NCI-H2227 treated with DMSO at 0.1 percent for 48 hours (cell line): ENCODE results near the gene PALLD.

ENCODE experiments used
- DNase-seq: peaks from one replicate; lab custom pipeline; 2025; lab: John Stamatoyannopoulos, UW

The PALLD gene

GRCh38 chr4:168765322-168765721 is 268.5 kb downstream of the PALLD start:
- no peak for DNase-seq

DNA sequence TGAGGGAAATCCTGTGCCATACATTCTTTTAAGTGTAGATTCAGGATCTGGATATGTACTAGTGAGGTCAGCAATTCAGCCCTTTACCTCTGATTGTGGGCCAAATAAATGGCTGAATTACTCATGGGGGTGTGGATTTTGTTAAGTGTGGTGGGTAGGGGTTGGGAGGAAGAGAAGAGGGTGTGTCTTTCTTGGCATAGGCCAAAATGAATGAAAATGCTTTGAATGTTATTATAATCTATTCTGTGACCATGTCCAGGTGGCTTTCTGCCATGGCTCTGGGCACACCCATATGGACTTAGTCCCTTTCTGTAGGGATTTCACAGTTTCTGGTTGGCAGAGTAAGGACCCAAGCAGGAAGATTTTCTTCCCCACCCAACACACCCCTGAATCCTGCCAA is 268.9 kb downstream of the PALLD start:
- no peak for DNase-seq

DNA sequence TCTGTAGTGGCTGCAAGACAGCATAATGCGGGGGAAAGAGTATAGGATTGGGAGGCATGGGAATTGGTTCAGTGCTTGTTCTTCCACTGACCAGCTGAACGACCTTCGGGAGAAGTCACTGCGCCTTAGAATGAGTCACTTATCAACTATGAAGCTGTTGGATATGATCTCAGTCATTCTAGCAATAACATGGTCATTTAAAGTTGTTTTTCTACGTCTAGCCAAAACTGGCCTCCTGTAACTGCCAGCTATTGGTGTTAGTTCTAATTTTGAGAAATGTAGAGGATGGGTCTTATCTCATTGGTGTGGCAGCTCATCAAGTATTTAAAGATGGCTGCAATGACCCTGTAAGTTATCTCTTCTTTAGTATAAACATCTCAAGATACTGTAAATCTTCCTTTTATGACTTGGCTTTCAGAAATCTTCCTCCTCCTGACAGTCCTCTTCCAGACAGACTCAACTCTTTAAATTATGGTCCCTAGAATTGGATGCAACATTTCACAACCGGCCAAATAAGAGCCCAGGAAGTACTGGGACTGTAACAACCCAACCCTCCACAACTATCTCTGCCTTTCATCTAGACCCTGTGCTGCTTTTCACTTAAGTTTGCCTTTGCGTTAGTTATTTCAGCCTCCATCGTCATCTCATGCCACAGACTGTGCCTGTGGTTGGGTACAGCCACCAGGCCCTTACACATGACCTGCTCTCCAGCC is 269.9 kb downstream of the PALLD start:
- no peak for DNase-seq

DNA sequence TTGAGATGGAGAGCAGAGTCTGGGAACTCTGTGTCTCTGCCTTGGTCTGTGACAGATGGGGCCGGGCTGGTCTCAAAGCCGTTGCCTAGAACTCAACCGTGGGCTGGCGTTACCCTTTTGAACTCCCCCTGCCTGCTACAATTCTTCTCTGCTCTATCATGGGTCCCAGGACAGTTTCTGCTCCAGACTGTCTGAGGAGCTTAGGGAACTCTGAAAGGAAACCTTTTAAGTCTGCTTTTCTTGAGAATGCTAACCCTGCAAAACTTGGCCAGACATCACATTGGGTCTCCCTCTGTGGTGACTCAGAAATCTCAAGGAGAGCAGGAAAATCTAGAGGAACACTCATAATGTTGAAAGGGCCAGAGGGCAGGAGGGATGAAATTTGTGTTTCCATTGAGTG is 272.6 kb downstream of the PALLD start:
- DNase-seq = no peak

DNA sequence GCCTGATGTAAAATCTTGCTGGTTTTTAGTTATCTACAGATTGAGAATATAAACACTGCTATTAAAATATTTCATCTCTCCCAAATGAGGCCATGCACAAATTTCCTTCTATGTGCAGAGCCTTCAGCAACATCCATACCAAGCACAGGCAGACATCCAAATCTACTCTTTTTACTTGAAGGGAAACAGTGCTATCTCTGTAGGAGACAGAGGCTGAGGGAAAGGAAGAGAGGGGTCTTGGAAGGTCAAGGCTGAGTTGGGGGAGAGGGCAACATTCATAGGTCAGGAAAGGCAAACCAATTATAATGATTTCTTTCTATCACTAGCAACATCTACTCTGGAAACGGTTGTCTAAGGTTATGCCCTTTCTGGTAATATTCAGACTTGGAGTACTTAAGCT is 273.0 kb downstream of the PALLD start:
- DNase-seq = no peak

DNA sequence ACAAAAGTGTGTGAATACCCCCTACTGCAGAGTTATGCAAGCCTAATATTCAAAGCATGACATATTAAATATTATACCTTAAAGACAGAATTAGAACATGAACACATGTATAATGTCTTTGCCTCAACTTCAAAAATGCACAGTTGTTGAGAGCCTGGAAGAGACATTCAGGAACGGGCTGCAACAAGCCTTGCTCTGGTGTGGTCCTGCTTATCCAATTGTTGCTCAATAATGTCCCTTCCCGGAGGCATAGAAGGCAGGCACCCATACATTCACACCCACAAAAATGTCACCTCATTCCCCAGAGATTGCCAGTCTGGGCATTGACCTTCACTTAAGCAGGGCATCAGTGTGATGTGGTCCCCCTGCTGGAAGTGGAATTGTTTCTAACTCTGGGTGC is 274.4 kb downstream of the PALLD start:
- DNase-seq = no peak

GRCh38 chr4:168773388-168774195 is 276.7 kb downstream of the PALLD start:
- no peak for DNase-seq

GRCh38 chr4:168776382-168776781 is 279.5 kb downstream of the PALLD start:
- no peak for DNase-seq

- no peak for DNase-seq
These were observed 280.6 kb downstream of the PALLD start for GRCh38 chr4:168777277-168777965.

DNA sequence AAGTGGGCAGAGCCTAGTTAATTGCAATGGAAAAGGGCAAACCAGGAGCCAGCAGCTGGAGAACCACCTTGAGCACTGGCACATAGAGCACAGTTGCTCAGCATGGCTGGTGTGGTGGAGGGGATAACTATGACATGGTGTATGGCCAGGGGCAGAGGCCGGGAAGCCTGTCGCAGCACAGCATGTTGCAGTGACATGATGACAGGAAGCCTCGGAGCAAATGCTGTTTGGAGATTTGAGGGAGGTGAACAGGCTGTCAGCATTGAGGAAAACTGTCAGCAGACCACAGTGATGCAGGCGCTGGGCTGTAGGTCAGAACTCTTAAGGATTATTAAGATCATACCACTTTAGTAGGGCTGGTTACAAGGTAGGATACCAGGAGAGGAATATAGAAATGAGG is 284.5 kb downstream of the PALLD start:
- no peak for DNase-seq

- DNase-seq = no peak
These were observed 285.1 kb downstream of the PALLD start for GRCh38 chr4:168781926-168782325.

- DNase-seq = no peak
These were observed 285.6 kb downstream of the PALLD start for GRCh38 chr4:168782439-168782838.

DNA sequence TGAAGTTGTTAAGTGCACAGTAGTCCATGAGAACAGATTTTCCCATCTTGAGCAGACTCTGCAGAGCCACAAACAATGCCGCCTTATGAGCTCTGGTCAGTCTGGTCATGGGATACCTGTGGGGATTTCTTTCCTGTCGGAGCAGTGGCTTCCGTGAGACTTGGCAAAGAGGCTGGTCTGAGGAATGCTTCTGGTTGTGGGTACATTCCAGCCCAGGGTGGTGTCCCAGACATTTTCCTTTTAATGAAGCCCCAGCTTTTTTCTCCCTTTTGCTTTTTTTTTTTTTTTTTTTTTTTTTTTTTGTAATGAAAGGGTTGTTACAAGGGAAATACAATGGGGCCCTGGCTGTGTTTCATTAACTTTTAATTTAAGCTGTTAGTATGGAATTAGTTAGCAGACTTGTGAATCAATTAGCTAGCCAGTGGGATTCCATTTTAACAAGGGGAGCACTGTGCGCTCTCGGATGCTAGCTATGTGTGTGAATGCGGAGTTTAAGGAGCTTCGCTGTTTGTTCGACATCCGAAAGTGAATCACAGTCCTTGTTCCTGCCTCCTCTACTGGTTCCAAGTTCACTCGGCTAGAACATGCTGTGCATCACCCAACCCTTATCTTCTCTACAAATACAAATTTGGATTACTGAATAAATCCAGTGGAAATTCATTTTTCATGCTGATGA is 288.1 kb downstream of the PALLD start:
- DNase-seq = no peak

DNA sequence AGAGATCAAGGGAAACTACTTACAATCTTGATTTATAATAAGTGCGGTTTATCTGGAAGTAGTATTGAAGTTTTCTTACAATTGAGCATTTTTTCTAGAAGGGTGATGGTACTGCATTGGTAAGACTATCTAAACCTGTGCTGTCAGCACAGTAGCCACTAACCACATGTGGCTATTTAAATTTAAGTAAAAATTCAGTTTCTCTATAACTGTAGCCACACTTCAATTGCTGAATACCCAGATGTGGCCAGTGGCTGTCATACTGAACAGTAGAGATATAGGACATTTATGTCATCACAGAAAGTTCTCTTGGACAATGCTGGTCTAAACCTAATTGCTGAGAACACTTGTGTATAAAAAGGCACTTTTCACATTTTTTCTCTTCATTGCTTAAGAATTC is 290.5 kb downstream of the PALLD start:
- no peak for DNase-seq

- no peak for DNase-seq
These were observed 291.1 kb downstream of the PALLD start for GRCh38 chr4:168787801-168788595.

GRCh38 chr4:168790898-168791297 is 294.0 kb downstream of the PALLD start:
- no peak for DNase-seq

DNA sequence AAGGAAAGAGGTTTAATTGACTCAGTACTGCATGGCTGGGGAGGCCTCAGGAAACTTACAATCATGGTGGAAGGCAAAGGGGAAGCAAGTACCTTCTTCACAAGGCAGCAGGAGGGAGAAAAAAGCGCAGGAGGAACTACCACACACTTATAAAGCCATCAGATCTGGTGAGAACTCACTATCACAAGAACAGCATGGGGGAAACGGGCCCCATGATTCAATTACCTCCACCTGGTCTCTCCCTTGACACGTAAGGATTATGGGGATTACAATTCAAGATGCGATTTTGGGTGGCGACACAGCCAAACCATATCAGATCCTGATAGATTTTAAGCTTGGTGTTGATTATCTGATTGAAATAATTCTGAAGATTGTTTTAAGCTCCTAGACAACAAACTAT is 294.5 kb downstream of the PALLD start:
- DNase-seq = no peak

- DNase-seq = no peak
These were observed 296.7 kb downstream of the PALLD start for GRCh38 chr4:168793542-168793941.

- no peak for DNase-seq
These were observed 297.3 kb downstream of the PALLD start for GRCh38 chr4:168794092-168794707.

- DNase-seq = no peak
These were observed 298.0 kb downstream of the PALLD start for GRCh38 chr4:168794881-168795280.

- no peak for DNase-seq
These were observed 298.5 kb downstream of the PALLD start for GRCh38 chr4:168795346-168795745.
